HepG2 (cell line): ENCODE results near the gene UPF3B. TPM values are rescaled to one million over a fixed set of nuclear protein-coding genes. Genes with fewer than 3 reads are reported as not detected.

ENCODE experiments used
- BRCA1 ChIP-seq: sonication (generic); formaldehyde crosslinking; IDR thresholded peaks from 2 replicates; pipeline ENCODE4 v1.4.0; 2020; ENCODE audit warnings: missing genetic modification reagents
- CBX2 ChIP-seq, 2 experiments: fragments of 200-600 bp in 1 of 2; sonication (generic); formaldehyde crosslinking in 1 of 2; IDR thresholded peaks; 2 replicates each; pipeline versions ENCODE4 v1.7.0 to v1.8.1; 2018 to 2022; ENCODE audit warnings: low read depth in 2 of 2, low read length in 1 of 2, mild to moderate bottlenecking in 1 of 2, missing genetic modification reagents in 1 of 2
- CREB1 ChIP-seq, 2 experiments: fragments of 450-650 bp in 1 of 2; IDR thresholded peaks; 2 replicates each; pipeline ENCODE4 v1.6.1; 2016 to 2017; ENCODE audit warnings: control low read depth in 1 of 2, mild to moderate bottlenecking in 1 of 2, missing compliant biosample characterization in 1 of 2, missing genetic modification characterization in 1 of 2
- KLF12 ChIP-seq: sonication (generic); formaldehyde crosslinking; IDR thresholded peaks from 2 replicates; pipeline ENCODE4 v1.4.0; 2020; ENCODE audit warnings: missing genetic modification reagents, borderline replicate concordance
- NKX3-1 ChIP-seq: sonication (generic); formaldehyde crosslinking; IDR thresholded peaks from 2 replicates; pipeline ENCODE4 v1.5.0; 2020; ENCODE audit warnings: missing genetic modification reagents
- NR1H2 ChIP-seq: sonication (generic); formaldehyde crosslinking; IDR thresholded peaks from 2 replicates; pipeline ENCODE4 v1.8.1; 2022; ENCODE audit warnings: low read depth, missing genetic modification reagents, borderline replicate concordance
- PAF1 ChIP-seq: IDR thresholded peaks from 2 replicates; pipeline ENCODE4 v1.6.1; 2016; ENCODE audit warnings: missing genetic modification reagents, missing compliant biosample characterization
- SETDB1 ChIP-seq: sonication (generic); formaldehyde crosslinking; IDR thresholded peaks from 2 replicates; pipeline ENCODE4 v1.5.1; 2020; ENCODE audit warnings: missing genetic modification reagents, mild to moderate bottlenecking, borderline replicate concordance
- SMC3 ChIP-seq: IDR thresholded peaks from 2 replicates; pipeline ENCODE4 v1.6.1; 2011; ENCODE audit warnings: low read length, improper control_type of control experiment
- SNAPC2 ChIP-seq: sonication (generic); formaldehyde crosslinking; IDR thresholded peaks from 2 replicates; pipeline ENCODE4 v1.8.1; 2022; ENCODE audit warnings: mild to moderate bottlenecking, missing genetic modification reagents
- TRIM24 ChIP-seq: sonication (generic); formaldehyde crosslinking; IDR thresholded peaks from 2 replicates; pipeline ENCODE4 v1.8.0; 2022; ENCODE audit warnings: mild to moderate bottlenecking, missing genetic modification reagents
- YY1 ChIP-seq: IDR thresholded peaks from 2 replicates; pipeline ENCODE4 v1.6.1; 2011; ENCODE audit warnings: low read length, low read depth, moderate library complexity, mild to moderate bottlenecking; ENCODE audit not compliant: insufficient read depth, insufficient replicate concordance
- ZNF296 ChIP-seq: sonication (generic); formaldehyde crosslinking; conservative IDR thresholded peaks from 2 replicates; pipeline ENCODE4 v1.5.0; 2020; ENCODE audit warnings: mild to moderate bottlenecking, missing genetic modification reagents
- ZNF563 ChIP-seq: sonication (generic); formaldehyde crosslinking; IDR thresholded peaks from 2 replicates; pipeline ENCODE4 v1.8.0; 2022; ENCODE audit warnings: mild to moderate bottlenecking, moderate library complexity, missing genetic modification reagents
- ZNF614 ChIP-seq: IDR thresholded peaks from 2 replicates; pipeline ENCODE4 v1.6.1; 2018; ENCODE audit warnings: missing biosample characterization, missing genetic modification reagents, inconsistent platforms, borderline replicate concordance
- ZNF761 ChIP-seq: sonication (generic); formaldehyde crosslinking; conservative IDR thresholded peaks from 2 replicates; pipeline ENCODE4 v1.4.0; 2020; ENCODE audit warnings: mild to moderate bottlenecking, missing genetic modification reagents
- ZNF766 ChIP-seq: sonication (generic); formaldehyde crosslinking; IDR thresholded peaks from 2 replicates; pipeline ENCODE4 v1.5.0; 2020; ENCODE audit warnings: missing genetic modification reagents, borderline replicate concordance
- polyA plus RNA-seq, 8 experiments: library from polyadenylated mRNA; depleted of rRNA in 3 of 8; stranded (reverse) in 7 of 8; unstranded in 1 of 8; fragments of >200 nt; fragmentation: Illumina TruSeq in 4 of 8; extraction: Trizol in 4 of 8; gene quantifications; 2 replicates each; pipeline versions ENCODE4 v1.2.1 to v1.2.3, GENCODE V29; 2011 to 2016; ENCODE audit warnings: low read depth in 4 of 8, missing spikeins in 1 of 8, mixed read lengths in 1 of 8; ENCODE audit not compliant: insufficient read depth in 1 of 8
- total RNA-seq, 5 experiments: library from RNA; depleted of rRNA; stranded (reverse); fragments of >200 nt; fragmentation: Illumina TruSeq; extraction: Trizol; gene quantifications; 2 replicates each; pipeline ENCODE4 v1.2.3, GENCODE V29; 2016; ENCODE audit warnings: low read depth in 1 of 5
- TF ChIP-seq, protein P1 (sequence below): sonication (generic); formaldehyde crosslinking; IDR thresholded peaks from 2 replicates; pipeline ENCODE4 v1.4.0; 2020; ENCODE audit warnings: missing genetic modification reagents, borderline replicate concordance
- TF ChIP-seq, protein P2 (sequence below): sonication (generic); formaldehyde crosslinking; IDR thresholded peaks from 2 replicates; pipeline ENCODE4 v1.5.1; 2020; ENCODE audit warnings: mild to moderate bottlenecking, missing genetic modification reagents, moderate library complexity
- TF ChIP-seq, protein P3 (sequence below): sonication (generic); formaldehyde crosslinking; IDR thresholded peaks from 2 replicates; pipeline ENCODE4 v1.5.1; 2020; ENCODE audit warnings: mild to moderate bottlenecking, missing genetic modification reagents, moderate library complexity
- TF ChIP-seq, protein P4 (sequence below): sonication (generic); formaldehyde crosslinking; IDR thresholded peaks from 2 replicates; pipeline ENCODE4 v1.9.0; 2021; ENCODE audit warnings: missing genetic modification reagents, borderline replicate concordance

UPF3B gene
- total and polyA plus RNA-seq, 2 of the 13 experiments (the other 11 are each of a cell fraction or from before 2014, with no cell fraction given) = 5.2 to 7.2 TPM

DNA sequence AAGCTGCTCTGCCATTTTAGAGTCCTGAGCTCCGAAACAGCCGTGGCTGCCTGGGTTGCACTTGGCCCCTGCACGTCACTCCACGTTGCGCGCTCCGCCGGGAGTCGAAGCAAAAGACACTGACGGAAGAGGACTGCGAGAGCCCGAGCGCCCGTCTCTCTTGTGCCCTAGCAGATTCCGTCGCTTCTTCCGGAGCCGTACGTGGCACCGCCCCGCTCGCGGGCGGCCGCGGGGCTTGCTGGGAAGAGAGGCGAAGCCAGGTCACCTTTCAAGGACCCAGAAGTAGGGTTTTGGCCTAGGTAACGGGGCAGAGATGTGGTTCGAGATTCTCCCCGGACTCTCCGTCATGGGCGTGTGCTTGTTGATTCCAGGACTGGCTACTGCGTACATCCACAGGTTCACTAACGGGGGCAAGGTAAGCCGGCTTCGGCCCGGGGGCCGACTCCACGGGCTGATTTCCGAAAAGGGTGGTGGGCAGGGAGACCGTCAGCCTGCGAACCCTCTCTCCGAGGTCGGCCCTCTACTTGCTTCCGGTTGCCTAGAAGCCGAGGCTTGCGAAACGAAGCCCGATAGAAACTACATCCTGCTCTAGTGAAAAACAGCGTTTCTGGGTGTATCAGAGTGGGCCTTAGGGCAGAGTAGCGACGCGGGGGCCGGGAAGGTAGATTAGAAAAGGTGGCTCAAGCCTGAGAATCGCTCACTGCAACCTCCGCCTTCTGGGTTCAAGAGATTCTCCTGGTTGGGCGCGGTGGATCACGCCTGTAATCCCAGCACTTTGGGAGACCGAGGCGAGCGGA, 19.0 kb upstream of the UPF3B start, which contains the start of the genes NDUFA1 and RNF113A (continued):
- TF ChIP-seq CBX2 (IDR thresholded peaks at IDR 0.05; ENCODE audit: low read depth, low read length) (no peak), CBX2 (CRISPR knock-in tag; IDR thresholded peaks at IDR 0.05; ENCODE audit: low read depth) (no peak), SNAPC2 (CRISPR knock-in tag) (no peak), ZNF296 (CRISPR knock-in tag) (no peak), ZNF761 (CRISPR knock-in tag) (no peak), ZNF614 (no peak), CREB1 (IDR thresholded peaks at IDR 0.05) (peak; percentile 60), CREB1 (CRISPR knock-in tag; IDR thresholded peaks at IDR 0.05) (peak; percentile 86), NKX3-1 (CRISPR knock-in tag) (peak; percentile 91; the same call in 1 of the 2 replicates), KLF12 (CRISPR knock-in tag) (peak; percentile 23; the same call in 1 of the 2 replicates), PAF1 (CRISPR knock-in tag) (no peak), TRIM24 (no peak), NR1H2 (CRISPR knock-in tag) (no peak), ZNF766 (CRISPR knock-in tag) (peak; percentile 60; the same call in 1 of the 2 replicates), BRCA1 (CRISPR knock-in tag) (peak; percentile 92; the same call in 1 of the 2 replicates), SMC3 (no peak), YY1 (peak; percentile 37), ZNF563 (CRISPR knock-in tag) (no peak), SETDB1 (CRISPR knock-in tag) (no peak)
- TF ChIP-seq, protein P1, sequence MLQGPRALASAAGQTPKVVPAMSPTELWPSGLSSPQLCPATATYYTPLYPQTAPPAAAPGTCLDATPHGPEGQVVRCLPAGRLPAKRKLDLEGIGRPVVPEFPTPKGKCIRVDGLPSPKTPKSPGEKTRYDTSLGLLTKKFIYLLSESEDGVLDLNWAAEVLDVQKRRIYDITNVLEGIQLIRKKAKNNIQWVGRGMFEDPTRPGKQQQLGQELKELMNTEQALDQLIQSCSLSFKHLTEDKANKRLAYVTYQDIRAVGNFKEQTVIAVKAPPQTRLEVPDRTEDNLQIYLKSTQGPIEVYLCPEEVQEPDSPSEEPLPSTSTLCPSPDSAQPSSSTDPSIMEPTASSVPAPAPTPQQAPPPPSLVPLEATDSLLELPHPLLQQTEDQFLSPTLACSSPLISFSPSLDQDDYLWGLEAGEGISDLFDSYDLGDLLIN (CRISPR knock-in tag) = no peak
- TF ChIP-seq, protein P2, sequence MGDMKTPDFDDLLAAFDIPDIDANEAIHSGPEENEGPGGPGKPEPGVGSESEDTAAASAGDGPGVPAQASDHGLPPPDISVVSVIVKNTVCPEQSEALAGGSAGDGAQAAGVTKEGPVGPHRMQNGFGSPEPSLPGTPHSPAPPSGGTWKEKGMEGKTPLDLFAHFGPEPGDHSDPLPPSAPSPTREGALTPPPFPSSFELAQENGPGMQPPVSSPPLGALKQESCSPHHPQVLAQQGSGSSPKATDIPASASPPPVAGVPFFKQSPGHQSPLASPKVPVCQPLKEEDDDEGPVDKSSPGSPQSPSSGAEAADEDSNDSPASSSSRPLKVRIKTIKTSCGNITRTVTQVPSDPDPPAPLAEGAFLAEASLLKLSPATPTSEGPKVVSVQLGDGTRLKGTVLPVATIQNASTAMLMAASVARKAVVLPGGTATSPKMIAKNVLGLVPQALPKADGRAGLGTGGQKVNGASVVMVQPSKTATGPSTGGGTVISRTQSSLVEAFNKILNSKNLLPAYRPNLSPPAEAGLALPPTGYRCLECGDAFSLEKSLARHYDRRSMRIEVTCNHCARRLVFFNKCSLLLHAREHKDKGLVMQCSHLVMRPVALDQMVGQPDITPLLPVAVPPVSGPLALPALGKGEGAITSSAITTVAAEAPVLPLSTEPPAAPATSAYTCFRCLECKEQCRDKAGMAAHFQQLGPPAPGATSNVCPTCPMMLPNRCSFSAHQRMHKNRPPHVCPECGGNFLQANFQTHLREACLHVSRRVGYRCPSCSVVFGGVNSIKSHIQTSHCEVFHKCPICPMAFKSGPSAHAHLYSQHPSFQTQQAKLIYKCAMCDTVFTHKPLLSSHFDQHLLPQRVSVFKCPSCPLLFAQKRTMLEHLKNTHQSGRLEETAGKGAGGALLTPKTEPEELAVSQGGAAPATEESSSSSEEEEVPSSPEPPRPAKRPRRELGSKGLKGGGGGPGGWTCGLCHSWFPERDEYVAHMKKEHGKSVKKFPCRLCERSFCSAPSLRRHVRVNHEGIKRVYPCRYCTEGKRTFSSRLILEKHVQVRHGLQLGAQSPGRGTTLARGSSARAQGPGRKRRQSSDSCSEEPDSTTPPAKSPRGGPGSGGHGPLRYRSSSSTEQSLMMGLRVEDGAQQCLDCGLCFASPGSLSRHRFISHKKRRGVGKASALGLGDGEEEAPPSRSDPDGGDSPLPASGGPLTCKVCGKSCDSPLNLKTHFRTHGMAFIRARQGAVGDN (CRISPR knock-in tag) = peak; percentile 90
- TF ChIP-seq, protein P3, sequence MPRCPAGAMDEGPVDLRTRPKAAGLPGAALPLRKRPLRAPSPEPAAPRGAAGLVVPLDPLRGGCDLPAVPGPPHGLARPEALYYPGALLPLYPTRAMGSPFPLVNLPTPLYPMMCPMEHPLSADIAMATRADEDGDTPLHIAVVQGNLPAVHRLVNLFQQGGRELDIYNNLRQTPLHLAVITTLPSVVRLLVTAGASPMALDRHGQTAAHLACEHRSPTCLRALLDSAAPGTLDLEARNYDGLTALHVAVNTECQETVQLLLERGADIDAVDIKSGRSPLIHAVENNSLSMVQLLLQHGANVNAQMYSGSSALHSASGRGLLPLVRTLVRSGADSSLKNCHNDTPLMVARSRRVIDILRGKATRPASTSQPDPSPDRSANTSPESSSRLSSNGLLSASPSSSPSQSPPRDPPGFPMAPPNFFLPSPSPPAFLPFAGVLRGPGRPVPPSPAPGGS (CRISPR knock-in tag) = no peak
- TF ChIP-seq, protein P4, sequence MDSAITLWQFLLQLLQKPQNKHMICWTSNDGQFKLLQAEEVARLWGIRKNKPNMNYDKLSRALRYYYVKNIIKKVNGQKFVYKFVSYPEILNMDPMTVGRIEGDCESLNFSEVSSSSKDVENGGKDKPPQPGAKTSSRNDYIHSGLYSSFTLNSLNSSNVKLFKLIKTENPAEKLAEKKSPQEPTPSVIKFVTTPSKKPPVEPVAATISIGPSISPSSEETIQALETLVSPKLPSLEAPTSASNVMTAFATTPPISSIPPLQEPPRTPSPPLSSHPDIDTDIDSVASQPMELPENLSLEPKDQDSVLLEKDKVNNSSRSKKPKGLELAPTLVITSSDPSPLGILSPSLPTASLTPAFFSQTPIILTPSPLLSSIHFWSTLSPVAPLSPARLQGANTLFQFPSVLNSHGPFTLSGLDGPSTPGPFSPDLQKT = no peak
